Activated CD4-positive, alpha-beta T cell treated with anti-CD3 and anti-CD28 coated beads, Interleukin-2, amount 10 ng/mL, durations not matched to agents 7 days and 5 days (primary cell): ENCODE results near the gene TENM4. TPM values are rescaled to one million over a fixed set of nuclear protein-coding genes. Genes with fewer than 3 reads are reported as not detected.

Experiments
- CTCF ChIA-PET: fragments of 350-600 bp; sonication (Branson Sonifier 250); formaldehyde crosslinking; loops from one replicate; lab custom pipeline; 2021; ENCODE audit warnings: antibody characterized with exemption; lab: Charles Lee
- POLR2A ChIA-PET: fragments of 350-600 bp; sonication (Branson Sonifier 250); formaldehyde crosslinking; loops from one replicate; lab custom pipeline; 2021; ENCODE audit warnings: antibody characterized with exemption; lab: Charles Lee
- DNase-seq: peaks from one replicate; pipeline ENCODE4 v3.0.0-alpha.2; 2020
- H3K27ac Mint-ChIP-seq: one replicate; pipeline ENCODE4 v1.8.0; 2021; ENCODE audit warnings: mild to moderate bottlenecking, moderate library complexity, mixed read lengths
- H3K27me3 Mint-ChIP-seq: one replicate; pipeline ENCODE4 v1.8.0; 2021; ENCODE audit warnings: mixed read lengths
- H3K36me3 Mint-ChIP-seq: one replicate; pipeline ENCODE4 v1.8.0; 2021; ENCODE audit warnings: low read depth, mixed read lengths
- H3K4me1 Mint-ChIP-seq: one replicate; pipeline ENCODE4 v1.8.0; 2021; ENCODE audit warnings: mixed read lengths
- H3K4me3 Mint-ChIP-seq: one replicate; pipeline ENCODE4 v1.8.0; 2021; ENCODE audit warnings: mild to moderate bottlenecking, moderate library complexity, mixed read lengths
- H3K9me3 Mint-ChIP-seq: one replicate; pipeline ENCODE4 v1.8.0; 2021; ENCODE audit warnings: mixed read lengths
- total RNA-seq, 2 experiments: library from RNA; stranded (reverse); gene quantifications; one replicate each; pipeline ENCODE4 v1.2.3, GENCODE V29; 2021

TENM4 gene
- total RNA-seq, 2 experiments from 2014 or later, result not detected

DNA sequence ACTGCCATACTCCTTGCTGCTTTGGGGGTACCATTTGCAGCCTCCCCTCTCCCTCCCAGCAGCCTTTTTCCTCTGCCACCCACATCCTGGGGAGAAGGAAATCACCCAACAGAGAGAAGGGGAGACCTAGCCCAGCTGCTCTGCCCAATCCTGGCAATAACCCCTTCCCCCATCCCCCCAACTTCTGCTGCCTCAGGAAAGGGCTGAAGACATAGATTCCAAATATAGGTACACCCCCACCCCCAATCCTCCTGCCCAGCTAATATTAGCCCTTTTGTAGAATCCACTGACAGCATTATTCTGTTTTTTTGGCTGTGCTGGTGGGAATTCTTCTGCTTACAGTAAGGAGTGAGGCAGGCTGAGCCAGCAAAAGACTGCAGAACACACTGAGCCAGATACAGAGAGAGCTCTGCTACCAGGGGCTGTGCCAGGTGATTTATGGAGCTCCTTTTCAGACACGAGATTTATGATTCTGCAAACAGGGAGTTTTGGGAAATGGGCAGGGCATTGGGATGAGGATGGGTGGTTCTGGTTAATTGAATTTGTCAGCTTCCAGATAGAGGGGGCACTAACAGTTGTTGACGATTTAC lies 164.0 kb downstream of the TENM4 start:
- Mint-ChIP-seq H3K4me3 (no peak overlapping the region), H3K4me1 (no peaks in the 10 kb centered on the region), H3K36me3 (no peaks in the 10 kb centered on the region), H3K27me3 (no peaks in the 10 kb centered on the region), H3K27ac (no peak overlapping the region), H3K9me3 (no peaks in the 10 kb centered on the region)
- POLR2A ChIA-PET, result no interaction called here
- no peak for DNase-seq
- CTCF ChIA-PET, result interaction anchor here (1.0 kb wide), 1 partner anchor 156 kb away, joined by 3 read pairs; no protein-coding TSS in a partner anchor

DNA sequence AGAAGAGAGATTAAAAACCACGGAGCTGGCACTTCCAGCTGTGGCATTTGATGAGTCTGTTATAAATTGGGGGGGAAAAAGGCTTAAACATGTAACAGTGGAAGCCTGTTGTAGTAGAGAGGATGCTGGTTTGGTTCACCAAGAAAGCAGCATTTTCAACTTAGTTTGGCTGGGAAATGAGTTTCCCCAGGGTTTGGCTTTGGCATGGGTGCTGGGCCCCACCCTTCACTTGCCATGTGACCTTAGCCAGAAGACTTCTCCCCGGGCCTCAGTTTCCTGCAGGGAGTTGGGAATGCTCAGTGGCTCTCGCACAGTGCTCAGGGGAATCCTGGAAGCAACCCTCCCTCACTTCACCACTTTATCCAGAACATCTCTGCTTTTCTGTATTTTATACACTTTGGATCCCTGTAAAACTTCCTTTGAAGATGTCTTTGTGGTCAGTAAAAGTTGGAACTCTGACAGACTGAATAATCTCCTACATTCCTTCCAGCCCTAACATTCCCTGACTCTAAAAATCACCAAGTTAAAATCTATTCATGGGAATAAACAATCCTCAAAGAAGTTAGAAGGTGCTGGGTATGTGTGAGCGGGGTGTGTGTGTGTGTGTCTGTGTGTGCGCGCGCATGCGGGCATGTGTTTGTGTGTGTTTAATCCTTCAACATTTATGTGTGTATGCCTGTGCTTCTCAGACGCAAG lies 166.0 kb downstream of the TENM4 start:
- CTCF ChIA-PET, result no interaction called here
- Mint-ChIP-seq H3K4me3 (no peak overlapping the region), H3K27me3 (no peaks in the 10 kb centered on the region)

DNA sequence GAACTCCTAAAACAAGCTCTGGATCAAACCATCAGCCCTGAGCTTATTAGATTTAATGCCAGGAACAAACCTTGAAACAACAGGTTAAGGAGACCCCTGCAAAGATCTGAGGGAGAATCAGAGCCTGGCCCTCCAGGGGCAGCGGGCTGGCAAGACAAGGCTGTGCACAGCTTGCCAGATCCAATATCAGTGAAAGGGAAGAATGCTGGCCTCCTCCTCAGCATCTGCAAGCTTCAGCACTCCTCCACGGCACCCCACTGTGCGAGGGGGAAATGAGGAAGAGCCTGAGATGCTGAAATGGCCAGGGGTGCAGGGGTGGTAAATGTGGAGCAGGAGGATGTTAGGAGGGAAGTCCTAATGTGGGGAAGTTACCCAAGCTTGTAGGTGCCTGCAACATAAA lies 167.0 kb downstream of the TENM4 start:
- ChIA-PET POLR2A (no interaction called here), CTCF (interaction anchor here (0.8 kb wide), 1 partner anchor 30 kb away, joined by 3 read pairs; no protein-coding TSS in a partner anchor)
- H3K27ac Mint-ChIP-seq, result no peak overlapping the region
- no peaks in the 10 kb centered on the region for H3K36me3 Mint-ChIP-seq
- no peaks in the 10 kb centered on the region for H3K9me3 Mint-ChIP-seq
- DNase-seq, result no peak
- H3K4me1 Mint-ChIP-seq, result no peaks in the 10 kb centered on the region
- no peaks in the 10 kb centered on the region for H3K27me3 Mint-ChIP-seq
- no peak overlapping the region for H3K4me3 Mint-ChIP-seq

More for the DNA sequence above, 166.0 kb downstream of the TENM4 start:
- Mint-ChIP-seq H3K27ac (no peak overlapping the region), H3K4me1 (no peaks in the 10 kb centered on the region), H3K9me3 (no peaks in the 10 kb centered on the region), H3K36me3 (no peaks in the 10 kb centered on the region)
- DNase-seq, result no peak
- POLR2A ChIA-PET, result no interaction called here

DNA sequence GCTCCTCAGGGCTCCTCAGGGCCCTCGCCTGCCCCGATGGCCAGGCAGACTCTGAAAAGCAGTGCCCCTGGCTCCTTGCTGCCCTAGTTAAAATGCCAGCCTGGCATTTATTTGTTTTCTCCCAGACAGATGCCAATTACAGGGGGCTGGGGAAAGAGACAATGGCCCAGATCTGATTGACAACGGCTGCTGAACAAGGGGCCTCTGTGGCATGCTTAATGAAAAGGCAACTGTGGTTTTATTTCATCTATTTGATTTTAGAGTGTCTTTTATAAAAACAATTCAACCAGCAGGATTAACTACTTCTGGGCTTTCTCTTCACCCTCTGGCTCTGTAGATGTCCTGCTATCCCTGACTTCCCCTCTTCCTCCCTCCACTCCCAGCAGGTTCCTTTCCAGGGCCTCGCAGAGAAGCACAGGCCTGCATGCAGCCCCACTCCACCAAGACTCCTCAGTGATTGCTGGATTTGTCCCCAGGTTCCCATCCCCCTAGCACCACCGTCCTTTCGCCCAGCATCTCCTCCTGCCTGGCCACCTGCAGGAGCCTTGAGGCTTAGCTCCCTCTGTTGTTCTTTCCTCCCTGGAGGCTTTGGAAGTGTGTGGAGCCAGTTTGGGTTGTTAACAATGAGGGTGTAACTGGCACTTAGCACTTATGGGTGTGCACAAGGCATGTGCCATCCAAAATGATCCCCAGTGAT lies 171.1 kb downstream of the TENM4 start:
- no peaks in the 10 kb centered on the region for H3K9me3 Mint-ChIP-seq
- ChIA-PET POLR2A (no interaction called here), CTCF (no interaction called here)
- H3K4me3 Mint-ChIP-seq, result no peak overlapping the region
- H3K36me3 Mint-ChIP-seq, result no peaks in the 10 kb centered on the region
- no peaks in the 10 kb centered on the region for H3K27me3 Mint-ChIP-seq
- no peaks in the 10 kb centered on the region for H3K4me1 Mint-ChIP-seq
- DNase-seq, result no peak
- no peak overlapping the region for H3K27ac Mint-ChIP-seq

DNA sequence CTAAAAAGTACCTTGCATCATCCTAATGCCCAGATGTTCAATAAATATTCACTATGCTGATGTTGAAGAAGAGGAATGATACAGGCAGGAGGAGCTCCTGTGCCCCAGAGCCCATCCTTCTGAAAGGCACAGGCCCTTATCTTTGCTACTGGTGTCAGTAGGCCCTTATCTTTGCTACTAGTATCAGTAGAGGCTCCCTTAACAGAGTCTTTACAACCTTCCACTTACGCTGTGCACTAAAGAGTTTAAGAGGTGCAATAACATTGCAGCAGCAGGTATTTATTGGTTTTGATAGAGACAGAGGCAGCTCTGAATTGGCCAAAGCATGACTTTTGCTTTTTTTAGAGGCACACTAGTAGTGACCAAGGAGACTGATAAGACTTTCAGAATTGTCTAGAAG lies 174.4 kb downstream of the TENM4 start:
- Mint-ChIP-seq H3K27ac (no peak overlapping the region), H3K4me3 (no peak overlapping the region), H3K9me3 (no peaks in the 10 kb centered on the region), H3K27me3 (no peaks in the 10 kb centered on the region), H3K4me1 (no peaks in the 10 kb centered on the region), H3K36me3 (no peaks in the 10 kb centered on the region)
- ChIA-PET POLR2A (no interaction called here), CTCF (no interaction called here)
- no peak for DNase-seq

DNA sequence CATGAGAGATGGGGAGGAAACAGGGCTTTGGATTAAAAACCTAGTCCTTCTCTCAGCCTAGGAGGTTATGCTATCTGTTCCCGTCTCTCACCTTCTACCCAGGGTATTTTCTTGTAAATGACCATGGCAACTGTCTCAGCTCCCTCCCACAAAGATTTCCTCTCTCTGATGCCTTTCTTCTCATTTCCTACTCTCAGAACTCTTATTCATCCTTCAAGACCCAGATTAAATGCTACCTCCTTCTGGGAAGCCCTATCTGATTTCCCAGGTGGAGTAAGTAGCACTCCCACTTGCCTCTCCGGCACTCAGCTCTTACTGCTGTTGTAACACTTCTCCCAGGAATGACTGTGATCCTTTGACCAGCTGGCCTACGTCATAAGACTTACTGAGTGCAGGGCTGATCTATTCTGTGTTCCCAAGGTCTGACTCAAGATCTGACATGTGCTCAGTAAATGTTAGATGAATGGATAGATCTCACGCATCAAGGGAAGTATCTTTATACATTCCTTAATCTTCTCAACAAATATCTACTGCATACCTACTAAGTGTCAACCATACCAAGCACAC lies 175.0 kb downstream of the TENM4 start:
- H3K36me3 Mint-ChIP-seq, result no peaks in the 10 kb centered on the region
- no peaks in the 10 kb centered on the region for H3K4me1 Mint-ChIP-seq
- H3K9me3 Mint-ChIP-seq, result no peaks in the 10 kb centered on the region
- H3K27me3 Mint-ChIP-seq, result no peaks in the 10 kb centered on the region
- ChIA-PET POLR2A (no interaction called here), CTCF (no interaction called here)
- H3K4me3 Mint-ChIP-seq, result no peak overlapping the region
- no peak overlapping the region for H3K27ac Mint-ChIP-seq
- no peak for DNase-seq

DNA sequence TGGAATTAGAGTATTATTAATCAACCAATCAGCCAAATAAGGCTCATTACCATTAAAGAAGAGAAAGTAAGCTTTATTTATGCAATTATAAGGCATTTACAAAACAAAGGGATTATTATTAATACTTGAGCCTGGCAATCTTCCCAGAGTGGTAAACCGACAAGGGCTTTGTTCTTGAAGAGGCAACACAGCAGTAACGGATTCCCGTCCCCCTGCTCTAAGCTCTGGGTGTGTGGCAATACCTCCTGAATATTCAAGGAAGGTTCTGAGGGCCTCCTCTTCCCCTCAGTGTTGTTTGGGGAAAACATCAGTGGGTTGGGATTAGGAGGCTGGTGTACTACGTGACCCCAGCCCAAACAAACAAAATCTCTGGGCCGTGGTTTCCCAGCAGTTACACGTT lies 176.5 kb downstream of the TENM4 start:
- Mint-ChIP-seq H3K4me1 (no peaks in the 10 kb centered on the region), H3K27ac (no peak overlapping the region), H3K9me3 (no peaks in the 10 kb centered on the region), H3K4me3 (no peak overlapping the region), H3K36me3 (no peaks in the 10 kb centered on the region), H3K27me3 (no peaks in the 10 kb centered on the region)
- ChIA-PET POLR2A (no interaction called here), CTCF (no interaction called here)
- no peak for DNase-seq

DNA sequence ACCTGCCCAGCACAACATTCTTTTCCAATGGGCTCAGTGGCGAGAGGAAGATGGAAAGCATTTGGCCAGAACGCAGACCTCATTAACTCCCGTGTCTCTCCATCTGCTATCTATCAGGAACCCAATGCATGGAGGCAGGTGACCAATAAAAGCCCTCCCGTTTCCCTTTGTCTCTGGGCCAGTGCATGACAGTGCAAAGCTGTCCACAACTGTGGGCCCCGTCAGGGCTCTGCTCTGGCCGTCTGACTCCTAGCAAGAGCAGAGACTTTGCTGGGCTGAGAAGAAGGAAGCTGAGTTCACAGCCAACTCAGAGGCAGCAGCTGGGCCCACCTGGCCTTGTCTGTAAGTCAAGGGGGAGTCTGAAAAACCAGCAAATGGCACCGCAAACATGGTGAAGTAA lies 177.8 kb downstream of the TENM4 start:
- Mint-ChIP-seq H3K4me1 (no peaks in the 10 kb centered on the region), H3K9me3 (no peaks in the 10 kb centered on the region), H3K4me3 (no peak overlapping the region), H3K36me3 (no peaks in the 10 kb centered on the region), H3K27me3 (no peaks in the 10 kb centered on the region), H3K27ac (no peak overlapping the region)
- POLR2A ChIA-PET, result no interaction called here
- CTCF ChIA-PET, result no interaction called here
- DNase-seq, result no peak

DNA sequence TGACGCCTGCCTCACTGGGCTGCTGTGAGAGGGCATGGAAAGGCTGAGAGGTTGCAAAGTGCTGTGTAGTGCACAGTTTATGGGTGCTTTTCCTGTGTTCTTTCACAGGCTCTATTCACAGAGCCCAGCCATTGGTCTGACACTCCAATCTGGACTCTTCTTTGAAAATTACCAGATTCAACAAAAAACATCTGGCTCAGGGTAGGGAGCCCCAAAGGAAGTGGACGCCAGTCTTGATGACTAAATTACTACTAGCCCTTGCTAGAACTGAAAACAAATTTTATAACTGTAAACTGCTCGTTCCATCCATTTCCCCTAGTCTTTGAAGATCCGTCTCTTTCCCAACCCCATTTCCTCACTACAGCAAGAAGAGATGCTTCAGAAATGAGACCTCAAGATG lies 178.6 kb downstream of the TENM4 start:
- Mint-ChIP-seq H3K4me1 (no peaks in the 10 kb centered on the region), H3K4me3 (no peak overlapping the region), H3K27me3 (no peaks in the 10 kb centered on the region), H3K36me3 (no peaks in the 10 kb centered on the region), H3K9me3 (no peaks in the 10 kb centered on the region), H3K27ac (no peak overlapping the region)
- POLR2A ChIA-PET, result no interaction called here
- CTCF ChIA-PET, result no interaction called here
- no peak for DNase-seq

DNA sequence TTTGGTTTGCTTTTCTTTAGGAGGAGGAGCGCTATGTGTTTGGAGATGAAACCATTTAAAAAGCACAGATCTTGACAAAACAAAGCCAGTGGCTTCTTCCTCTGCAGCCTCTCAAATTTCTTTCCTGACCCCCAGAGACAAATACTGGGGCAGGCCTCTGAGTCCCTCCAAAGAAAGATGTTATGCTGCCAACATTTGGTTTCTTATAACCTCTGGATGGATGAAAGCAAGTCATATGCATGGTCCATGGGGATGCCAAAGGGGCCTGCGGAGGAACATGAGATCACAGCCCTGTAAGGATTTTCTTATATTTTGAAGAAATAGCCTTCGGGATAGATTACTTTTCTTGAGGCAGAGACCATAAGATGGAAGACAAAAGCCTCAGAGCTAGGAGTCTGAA lies 179.1 kb downstream of the TENM4 start:
- no peaks in the 10 kb centered on the region for H3K27me3 Mint-ChIP-seq
- DNase-seq, result no peak
- no peaks in the 10 kb centered on the region for H3K9me3 Mint-ChIP-seq
- CTCF ChIA-PET, result no interaction called here
- POLR2A ChIA-PET, result no interaction called here
- H3K36me3 Mint-ChIP-seq, result no peaks in the 10 kb centered on the region
- no peaks in the 10 kb centered on the region for H3K4me1 Mint-ChIP-seq
- H3K27ac Mint-ChIP-seq, result no peak overlapping the region
- no peak overlapping the region for H3K4me3 Mint-ChIP-seq

DNA sequence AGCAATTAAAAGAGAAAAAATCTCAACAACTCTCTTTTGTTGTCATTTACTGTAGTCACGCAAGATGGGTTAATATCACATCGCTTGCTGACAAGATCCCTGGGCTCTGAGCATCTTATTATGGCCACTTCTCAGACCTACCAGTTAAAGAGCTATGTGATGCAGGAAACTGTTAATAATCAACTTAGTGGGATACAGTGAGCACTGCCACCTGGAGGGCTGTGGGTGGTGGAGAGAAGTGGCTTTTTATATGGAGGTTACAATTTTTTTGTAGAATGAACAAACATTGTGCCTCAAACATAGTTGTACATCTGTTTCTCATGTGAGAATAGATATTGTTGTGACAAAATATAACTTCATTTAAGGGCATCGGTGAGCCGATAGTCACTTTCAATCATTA lies 181.0 kb downstream of the TENM4 start:
- H3K9me3 Mint-ChIP-seq, result no peaks in the 10 kb centered on the region
- POLR2A ChIA-PET, result no interaction called here
- CTCF ChIA-PET, result no interaction called here
- no peak for DNase-seq
- no peak overlapping the region for H3K4me3 Mint-ChIP-seq
- no peak overlapping the region for H3K27ac Mint-ChIP-seq
- no peaks in the 10 kb centered on the region for H3K36me3 Mint-ChIP-seq
- H3K27me3 Mint-ChIP-seq, result no peaks in the 10 kb centered on the region
- no peaks in the 10 kb centered on the region for H3K4me1 Mint-ChIP-seq

DNA sequence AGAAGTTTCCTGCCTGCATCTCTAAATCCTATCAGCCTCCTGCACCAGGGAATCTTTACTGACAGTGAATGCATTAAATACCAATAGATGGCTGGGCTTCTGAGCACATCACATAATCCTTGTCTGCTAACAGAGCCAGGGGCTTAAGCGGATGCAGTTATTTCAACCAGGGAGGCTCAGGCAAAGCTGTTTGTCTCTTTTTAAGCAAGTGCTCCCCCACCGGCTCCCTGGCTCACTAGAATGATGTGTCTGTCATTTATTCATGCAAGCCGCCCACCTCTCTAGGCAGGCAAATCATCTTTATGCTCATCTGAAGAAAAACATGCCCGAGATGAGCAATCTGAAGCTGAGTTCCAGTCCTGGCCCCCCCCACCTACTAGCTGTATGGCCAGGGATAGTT lies 182.3 kb downstream of the TENM4 start:
- H3K27ac Mint-ChIP-seq, result no peak overlapping the region
- no peak for DNase-seq
- no peaks in the 10 kb centered on the region for H3K4me1 Mint-ChIP-seq
- H3K27me3 Mint-ChIP-seq, result no peaks in the 10 kb centered on the region
- no peaks in the 10 kb centered on the region for H3K36me3 Mint-ChIP-seq
- H3K9me3 Mint-ChIP-seq, result no peaks in the 10 kb centered on the region
- no peak overlapping the region for H3K4me3 Mint-ChIP-seq
- CTCF ChIA-PET, result no interaction called here
- POLR2A ChIA-PET, result no interaction called here

DNA sequence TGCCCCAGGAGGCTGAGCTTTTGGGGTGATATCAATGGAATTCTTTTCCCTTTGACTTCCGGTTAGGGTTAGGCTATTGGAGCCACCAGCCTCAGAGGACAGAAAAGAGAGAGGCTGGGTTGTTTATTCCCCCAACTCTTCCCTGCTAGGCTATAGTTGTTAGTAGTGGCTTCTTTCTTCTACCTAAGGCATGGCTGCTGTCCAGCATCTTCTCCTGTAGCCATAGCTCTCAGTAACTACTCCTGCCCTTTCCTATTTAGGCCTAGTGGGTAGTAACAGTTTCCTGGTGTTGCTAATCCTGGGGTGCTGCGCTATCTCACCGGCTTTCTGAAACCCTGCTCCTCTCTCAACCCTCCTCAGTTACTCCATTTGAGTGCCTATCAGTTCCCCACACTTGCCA lies 184.9 kb downstream of the TENM4 start:
- ChIA-PET CTCF (no interaction called here), POLR2A (no interaction called here)
- H3K27me3 Mint-ChIP-seq, result no peaks in the 10 kb centered on the region
- no peaks in the 10 kb centered on the region for H3K9me3 Mint-ChIP-seq
- no peaks in the 10 kb centered on the region for H3K4me1 Mint-ChIP-seq
- H3K4me3 Mint-ChIP-seq, result no peak overlapping the region
- H3K27ac Mint-ChIP-seq, result no peak overlapping the region
- no peaks in the 10 kb centered on the region for H3K36me3 Mint-ChIP-seq
- DNase-seq, result no peak
